Kidney epithelial cell (primary cell): ENCODE data around the gene ERG. TPM values are rescaled to one million over a fixed set of nuclear protein-coding genes. Genes with fewer than 3 reads are reported as not detected.

ENCODE experiments used
- DNase-seq: peaks from one replicate; pipeline ENCODE4 v3.0.0-alpha.2; 2010; ENCODE audit warnings: low read depth
- H3K27me3 ChIP-seq: 2 replicates; pipeline ENCODE4 v1.6.0; 2011; ENCODE audit warnings: low read length; ENCODE audit not compliant: control insufficient read depth, insufficient read depth
- H3K36me3 ChIP-seq: 2 replicates; pipeline ENCODE4 v1.5.1; 2011; ENCODE audit warnings: low read length; ENCODE audit not compliant: control insufficient read depth, insufficient read depth
- H3K4me3 ChIP-seq: 2 replicates; pipeline ENCODE4 v1.5.1; 2011; ENCODE audit warnings: low read depth, mild to moderate bottlenecking, control low read depth, low read length
- total RNA-seq: library from RNA; depleted of rRNA; stranded (reverse); fragments of >200 nt; gene quantifications from 2 replicates; pipeline ENCODE4 v1.2.3, GENCODE V29; 2015
- TF ChIP-seq, protein P1 (sequence below): IDR thresholded peaks from 2 replicates; pipeline ENCODE4 v1.5.1; 2011; ENCODE audit warnings: mild to moderate bottlenecking, moderate library complexity, low read length, control low read depth, inconsistent platforms; ENCODE audit not compliant: insufficient read depth, poor library complexity, severe bottlenecking

Gene ERG
- total RNA-seq, 1 donor from 2014 or later = 0.29 TPM

- Histone ChIP-seq H3K4me3 (no peak overlapping the region), H3K27me3 (no peaks in the 10 kb centered on the region), H3K36me3 (no peaks in the 10 kb centered on the region)
- TF ChIP-seq, protein P1, sequence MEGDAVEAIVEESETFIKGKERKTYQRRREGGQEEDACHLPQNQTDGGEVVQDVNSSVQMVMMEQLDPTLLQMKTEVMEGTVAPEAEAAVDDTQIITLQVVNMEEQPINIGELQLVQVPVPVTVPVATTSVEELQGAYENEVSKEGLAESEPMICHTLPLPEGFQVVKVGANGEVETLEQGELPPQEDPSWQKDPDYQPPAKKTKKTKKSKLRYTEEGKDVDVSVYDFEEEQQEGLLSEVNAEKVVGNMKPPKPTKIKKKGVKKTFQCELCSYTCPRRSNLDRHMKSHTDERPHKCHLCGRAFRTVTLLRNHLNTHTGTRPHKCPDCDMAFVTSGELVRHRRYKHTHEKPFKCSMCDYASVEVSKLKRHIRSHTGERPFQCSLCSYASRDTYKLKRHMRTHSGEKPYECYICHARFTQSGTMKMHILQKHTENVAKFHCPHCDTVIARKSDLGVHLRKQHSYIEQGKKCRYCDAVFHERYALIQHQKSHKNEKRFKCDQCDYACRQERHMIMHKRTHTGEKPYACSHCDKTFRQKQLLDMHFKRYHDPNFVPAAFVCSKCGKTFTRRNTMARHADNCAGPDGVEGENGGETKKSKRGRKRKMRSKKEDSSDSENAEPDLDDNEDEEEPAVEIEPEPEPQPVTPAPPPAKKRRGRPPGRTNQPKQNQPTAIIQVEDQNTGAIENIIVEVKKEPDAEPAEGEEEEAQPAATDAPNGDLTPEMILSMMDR = peak; percentile 71
- no peak for DNase-seq
Measured at GRCh38 chr21:38505654-38506523, 7.6 kb upstream of the ERG start.

DNA sequence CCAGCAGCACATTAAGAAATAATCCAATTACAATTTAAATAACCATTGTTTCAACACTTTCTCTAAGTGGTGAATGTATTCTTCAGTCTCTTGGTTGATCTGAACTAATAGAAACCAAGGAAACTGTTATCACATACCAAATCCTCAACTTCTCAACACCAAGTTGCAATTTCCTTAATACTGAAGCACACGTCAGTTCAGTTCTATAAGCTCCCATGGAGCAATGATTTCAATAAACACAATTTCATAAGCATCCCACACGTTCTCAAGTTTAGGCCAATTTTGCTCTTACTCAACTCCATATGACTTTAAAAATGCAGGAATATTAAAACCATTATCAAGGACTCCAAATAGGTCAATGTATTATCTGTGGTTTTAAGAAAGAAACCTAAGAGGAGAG lies 5.8 kb upstream of the ERG start:
- Histone ChIP-seq H3K36me3 (no peaks in the 10 kb centered on the region), H3K4me3 (no peak overlapping the region), H3K27me3 (no peaks in the 10 kb centered on the region)
- DNase-seq = no peak
- TF ChIP-seq, protein P1 = no peak

DNA sequence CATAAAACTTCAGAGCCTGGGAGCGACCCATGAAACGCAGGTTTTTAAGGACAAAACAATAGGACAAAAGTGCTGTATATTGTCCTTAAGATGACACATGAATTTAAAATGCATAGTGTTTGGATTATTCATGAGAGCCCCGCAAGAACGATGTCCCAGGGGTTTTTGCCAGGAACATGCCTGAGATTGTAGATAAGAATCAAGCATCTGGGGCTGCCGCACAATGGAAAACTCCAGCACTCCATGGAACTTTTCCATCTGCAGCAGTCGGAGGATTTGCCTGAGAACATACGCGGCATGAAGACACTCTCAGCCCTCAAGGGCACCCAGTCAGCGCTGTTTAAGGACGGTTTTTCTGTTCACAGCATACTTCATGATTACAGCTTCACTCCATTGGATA lies 5.3 kb upstream of the ERG start:
- H3K36me3 ChIP-seq = no peaks in the 10 kb centered on the region
- H3K27me3 ChIP-seq = no peaks in the 10 kb centered on the region
- TF ChIP-seq, protein P1 = no peak
- no peak overlapping the region for H3K4me3 ChIP-seq
- no peak for DNase-seq

DNA sequence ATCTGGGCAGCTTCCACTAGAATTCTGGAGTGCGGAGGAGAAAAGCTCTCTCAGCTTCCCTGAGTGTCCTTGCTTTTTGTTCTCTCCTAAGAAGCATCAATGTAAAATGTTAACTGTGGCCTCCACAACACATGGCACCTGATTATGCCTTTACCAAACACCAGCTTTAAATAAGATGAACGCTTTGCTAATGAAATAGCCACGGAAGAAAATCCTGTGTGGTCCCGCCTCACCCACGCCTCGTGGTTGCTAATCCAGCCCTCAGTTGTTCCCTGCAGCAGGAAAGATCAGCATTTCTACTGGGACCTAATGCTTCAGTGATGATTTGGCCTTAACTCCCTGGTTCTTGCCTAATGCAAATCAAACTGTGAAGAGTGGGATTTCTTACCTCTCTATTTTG lies 1.8 kb upstream of the ERG start:
- H3K36me3 ChIP-seq = no peaks in the 10 kb centered on the region

GRCh38 chr21:38499296-38499695 lies 1.0 kb upstream of the ERG start:
- no peaks in the 10 kb centered on the region for H3K27me3 ChIP-seq
- no peaks in the 10 kb centered on the region for H3K36me3 ChIP-seq
- DNase-seq = no peak
- TF ChIP-seq, protein P1 = no peak
- no peak overlapping the region for H3K4me3 ChIP-seq

More for the DNA sequence above, 1.8 kb upstream of the ERG start:
- DNase-seq = no peak
- Histone ChIP-seq H3K27me3 (no peaks in the 10 kb centered on the region), H3K4me3 (no peak overlapping the region)
- TF ChIP-seq, protein P1 = no peak

GRCh38 chr21:38496224-38496623 lies 2.1 kb downstream of the ERG start:
- H3K4me3 ChIP-seq = no peak overlapping the region
- no peak for DNase-seq
- H3K36me3 ChIP-seq = no peaks in the 10 kb centered on the region
- H3K27me3 ChIP-seq = no peaks in the 10 kb centered on the region
- TF ChIP-seq, protein P1 = no peak
